UCSD-AML1 (cell line): ENCODE measurements around the gene LBH.

Experiments used
- DNase-seq: peaks from one replicate; lab custom pipeline; 2025; ENCODE audit not compliant: unreplicated experiment; lab: John Stamatoyannopoulos, UW

LBH gene

GRCh38 chr2:30231212-30231995 lies at the start of gene LBH:
LBH (plus strand) TSS chr2:30231534; CDS start chr2:30231739, 205 bp downstream.
- peak; percentile 89 for DNase-seq

- no peak for DNase-seq
Observed at GRCh38 chr2:30184035-30184434, 47.3 kb upstream of the LBH start.

- DNase-seq: no peak
Observed at GRCh38 chr2:30185178-30185577, 46.2 kb upstream of the LBH start.

- DNase-seq: no peak
Observed at GRCh38 chr2:30188292-30188691, 43.0 kb upstream of the LBH start.

- DNase-seq: no peak
Observed at GRCh38 chr2:30190637-30191036, 40.7 kb upstream of the LBH start.

GRCh38 chr2:30191107-30191506 lies 40.2 kb upstream of the LBH start:
- no peak for DNase-seq

GRCh38 chr2:30191819-30192271 lies 39.5 kb upstream of the LBH start:
- DNase-seq: no peak

- DNase-seq: no peak
Observed at GRCh38 chr2:30192314-30192713, 39.0 kb upstream of the LBH start.

GRCh38 chr2:30193104-30193681 lies 38.1 kb upstream of the LBH start:
- no peak for DNase-seq

GRCh38 chr2:30194421-30194820 lies 36.9 kb upstream of the LBH start:
- DNase-seq: no peak

- no peak for DNase-seq
Observed at GRCh38 chr2:30195016-30195415, 36.3 kb upstream of the LBH start.

GRCh38 chr2:30197570-30198192 lies 33.7 kb upstream of the LBH start:
- DNase-seq: no peak

- no peak for DNase-seq
Observed at GRCh38 chr2:30201990-30202389, 29.3 kb upstream of the LBH start.

- no peak for DNase-seq
Observed at GRCh38 chr2:30203156-30203555, 28.2 kb upstream of the LBH start.

GRCh38 chr2:30204281-30204680 lies 27.1 kb upstream of the LBH start:
- DNase-seq: no peak

GRCh38 chr2:30205456-30205855 lies 25.9 kb upstream of the LBH start:
- no peak for DNase-seq

GRCh38 chr2:30206461-30207430 lies 24.6 kb upstream of the LBH start:
- no peak for DNase-seq

GRCh38 chr2:30208453-30208852 lies 22.9 kb upstream of the LBH start:
- DNase-seq: peak; percentile 39

GRCh38 chr2:30209227-30209626 lies 22.1 kb upstream of the LBH start:
- no peak for DNase-seq

- DNase-seq: no peak
Observed at GRCh38 chr2:30213326-30213725, 18.0 kb upstream of the LBH start.

GRCh38 chr2:30213907-30214463 lies 17.3 kb upstream of the LBH start:
- DNase-seq: no peak
